GM12878 (cell line): ENCODE data around the gene SERPINA6.

Experiments
- CTCF ChIP-seq, 3 experiments: IDR thresholded peaks in 2 of 3; conservative IDR thresholded peaks in 1 of 3; 2 replicates each; pipeline ENCODE4 v1.5.1; 2011; ENCODE audit warnings: low read depth in 3 of 3, low read length in 3 of 3, mild to moderate bottlenecking in 3 of 3, control low read depth in 2 of 3, moderate library complexity in 2 of 3, inconsistent platforms in 1 of 3, mixed read lengths in 1 of 3; ENCODE audit not compliant: control insufficient read depth in 2 of 3, insufficient read depth in 1 of 3; ENCODE audit errors: extremely low read depth in 1 of 3
- MAX ChIP-seq: IDR thresholded peaks from 2 replicates; pipeline ENCODE4 v1.6.1; 2012; ENCODE audit warnings: low read depth, low read length, improper control_type of control experiment
- POLR2AphosphoS5 ChIP-seq: IDR thresholded peaks from 2 replicates; pipeline ENCODE4 v1.6.1; 2011; ENCODE audit warnings: mild to moderate bottlenecking, low read length, inconsistent platforms

GRCh38 chr14:94320243-94320642 lies 2.9 kb downstream of the SERPINA6 start:
- TF ChIP-seq CTCF (IDR thresholded peaks at IDR 0.05 in 2 of 3, conservative IDR thresholded peaks at IDR 0.05 in 1 of 3; ENCODE audit: control insufficient read depth in 2 of 3, extremely low read depth in 1 of 3, insufficient read depth in 1 of 3, low read depth in 3 of 3, low read length in 3 of 3) (no peak), MAX (no peak), POLR2AphosphoS5 (no peak)
